Left renal pelvis (tissue), 4 donors: ENCODE results near the gene NR1H3. TPM values are rescaled to one million over a fixed set of nuclear protein-coding genes. Genes with fewer than 3 reads are reported as not detected.
"Not testable (repeated sequence)": the region's sequence is repeated elsewhere in the genome, so short reads cannot be mapped to it uniquely, and the experiment has no call there.

Source experiments
- DNase-seq, 4 donors: peaks; one replicate each; pipeline ENCODE4 v3.0.0-alpha.2; 2013; ENCODE audit warnings: low read depth in 4 of 4, low spot score in 3 of 4
- polyA plus RNA-seq, 4 donors: library from polyadenylated mRNA; unstranded; fragments of 120-200 nt; gene quantifications; one replicate each; pipeline ENCODE4 v1.2.1, GENCODE V29; 2013; ENCODE audit not compliant: insufficient read length in 4 of 4

The NR1H3 gene
- polyA plus RNA-seq, result 10 to 100 TPM; 32.5 to 47.5 (median 36.5) TPM

- DNase-seq, result peak in 2 of 4 donors; percentile 46 to 49
These were observed at the start of gene NR1H3 for GRCh38 chr11:47257517-47258316. NR1H3 (plus strand) TSS chr11:47257996; CDS start chr11:47259217, 1,221 bp downstream.

DNA sequence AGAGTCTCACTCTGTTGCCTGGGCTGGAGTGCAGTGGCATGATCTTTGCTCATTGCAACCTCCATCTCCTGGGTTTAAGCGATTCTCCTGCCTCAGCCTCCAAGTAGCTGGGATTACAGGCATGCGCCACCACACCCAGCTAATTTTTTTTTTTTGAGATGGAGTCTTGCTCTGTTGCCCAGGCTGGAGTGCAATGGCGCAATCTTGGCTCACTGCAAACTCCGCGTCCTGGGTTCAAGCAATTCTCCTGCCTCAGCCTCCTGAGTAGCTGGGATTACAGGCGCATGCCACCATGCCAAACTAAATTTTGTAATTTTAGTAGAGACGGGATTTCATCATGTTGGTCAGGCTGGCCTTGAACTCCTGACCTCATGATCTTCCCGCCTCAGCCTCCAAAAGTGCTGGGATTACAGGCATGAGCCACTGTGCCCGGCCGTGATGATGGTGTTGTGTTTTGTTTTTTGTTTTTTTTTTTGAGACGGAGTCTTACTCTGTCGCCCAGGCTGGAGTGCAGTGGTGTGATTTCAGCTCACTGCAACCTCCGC lies 49.7 kb upstream of the NR1H3 start:
- DNase-seq, result not testable (repeated sequence)

GRCh38 chr11:47208628-47209027 lies 49.2 kb upstream of the NR1H3 start:
- no peak for DNase-seq

DNA sequence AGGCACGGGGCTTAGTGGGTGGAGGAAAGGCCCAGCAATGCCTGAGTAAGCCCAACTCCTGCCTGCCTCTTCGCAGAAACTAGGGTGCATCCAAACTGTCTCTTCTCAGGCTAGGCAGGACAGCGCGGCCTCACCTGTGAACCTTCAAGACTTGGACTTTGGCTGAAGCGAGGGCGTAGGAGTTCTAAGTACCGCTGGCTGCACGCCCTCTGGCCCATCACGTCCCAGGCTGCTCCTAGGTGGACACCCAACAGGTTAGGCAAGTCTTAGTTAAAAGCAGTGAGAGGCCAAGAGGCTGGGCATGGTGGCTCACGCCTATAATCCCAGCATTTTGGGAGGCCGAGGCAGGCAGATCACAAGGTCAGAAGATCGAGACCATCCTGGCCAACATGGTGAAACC lies 44.9 kb upstream of the NR1H3 start:
- no peak for DNase-seq

DNA sequence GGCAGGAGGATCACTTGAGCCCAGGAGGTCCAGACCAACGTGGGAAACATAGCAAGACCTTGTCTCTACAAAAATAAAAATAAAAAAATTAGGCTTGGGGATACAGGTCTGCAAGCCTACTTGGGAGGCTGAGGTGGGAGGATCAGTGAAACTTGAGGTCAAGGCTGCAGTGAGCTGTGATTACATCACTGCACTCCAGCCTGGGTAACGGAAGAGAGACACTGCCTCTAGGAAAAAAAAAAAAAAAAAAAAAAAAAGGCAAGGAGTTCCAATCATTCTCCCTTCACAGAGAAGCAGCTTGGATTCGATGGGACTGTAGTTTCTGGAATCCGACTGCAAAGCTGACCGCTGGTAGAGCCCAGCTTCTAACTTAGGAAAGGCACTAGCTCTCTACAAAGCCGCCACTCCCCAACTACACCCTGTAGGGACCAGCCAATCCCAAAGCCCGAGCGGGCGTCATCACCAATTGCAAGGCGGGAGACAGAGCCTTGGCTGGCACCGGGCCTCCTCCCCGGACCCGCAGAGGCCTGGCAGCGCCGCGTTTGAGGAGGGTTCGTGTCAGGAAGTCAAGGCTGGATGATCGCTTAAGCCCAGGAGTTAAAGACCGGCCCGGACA lies 43.7 kb upstream of the NR1H3 start:
- DNase-seq, result peak in 2 of 4 donors; percentile 65 to 68

- no peak for DNase-seq
These were observed 42.4 kb upstream of the NR1H3 start for GRCh38 chr11:47215366-47215910.

DNA sequence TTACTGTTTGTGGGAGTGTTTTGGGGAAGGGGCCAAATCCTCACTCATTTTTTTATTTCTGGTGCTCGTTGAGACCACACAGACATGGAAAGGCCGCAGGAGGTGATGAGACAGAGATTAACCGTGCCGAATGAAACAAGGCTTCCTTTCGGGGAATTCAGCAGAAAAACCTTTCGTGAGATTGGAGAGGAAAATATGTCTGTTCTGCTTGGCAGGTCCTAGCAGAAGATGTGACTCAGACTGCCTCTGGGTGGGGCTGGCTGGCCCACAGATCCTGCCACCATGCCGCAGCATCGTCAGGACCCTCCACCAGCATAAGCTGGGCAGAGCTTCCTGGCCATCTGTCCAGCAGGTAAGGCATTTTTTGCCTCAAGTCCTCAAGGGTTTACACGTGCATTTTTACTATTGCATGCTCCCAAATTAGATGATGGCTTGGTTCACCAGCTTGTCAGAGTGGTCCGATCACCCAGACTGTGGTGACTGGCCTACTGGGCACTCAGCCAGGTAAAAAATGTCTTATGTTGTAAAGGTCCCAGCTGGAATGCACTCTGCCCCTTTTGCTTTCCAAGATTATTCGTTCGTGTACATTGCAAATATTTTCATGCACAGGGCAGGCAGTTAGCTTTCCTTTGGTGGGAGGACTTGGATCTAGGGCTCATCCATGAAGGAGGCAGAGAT lies 41.5 kb upstream of the NR1H3 start:
- DNase-seq, result peak in 2 of 4 donors; percentile 23 to 26

DNA sequence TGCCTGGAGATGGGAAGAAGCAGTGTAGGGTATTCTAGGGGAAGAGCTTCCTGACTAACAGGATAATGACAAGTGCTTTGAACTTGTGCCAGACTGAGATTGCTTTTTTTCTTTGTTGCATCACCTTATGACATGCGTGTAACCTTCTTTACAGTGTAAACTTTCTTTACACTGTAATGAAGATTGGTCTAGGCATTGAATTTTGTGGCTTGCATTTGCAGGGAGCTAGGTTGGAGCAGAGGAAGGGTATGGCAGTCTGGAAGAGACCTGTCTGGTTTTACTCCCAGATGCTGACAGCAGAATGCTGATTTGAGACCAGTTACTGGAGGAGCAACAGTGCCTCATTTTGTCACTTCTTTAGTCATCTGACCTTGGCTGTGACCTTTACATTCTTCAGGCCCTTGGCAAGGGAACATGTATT lies 37.4 kb upstream of the NR1H3 start:
- no peak for DNase-seq

GRCh38 chr11:47222696-47223095 lies 35.1 kb upstream of the NR1H3 start:
- no peak for DNase-seq

- DNase-seq, result no peak
These were observed 32.0 kb upstream of the NR1H3 start for GRCh38 chr11:47225552-47226400.

DNA sequence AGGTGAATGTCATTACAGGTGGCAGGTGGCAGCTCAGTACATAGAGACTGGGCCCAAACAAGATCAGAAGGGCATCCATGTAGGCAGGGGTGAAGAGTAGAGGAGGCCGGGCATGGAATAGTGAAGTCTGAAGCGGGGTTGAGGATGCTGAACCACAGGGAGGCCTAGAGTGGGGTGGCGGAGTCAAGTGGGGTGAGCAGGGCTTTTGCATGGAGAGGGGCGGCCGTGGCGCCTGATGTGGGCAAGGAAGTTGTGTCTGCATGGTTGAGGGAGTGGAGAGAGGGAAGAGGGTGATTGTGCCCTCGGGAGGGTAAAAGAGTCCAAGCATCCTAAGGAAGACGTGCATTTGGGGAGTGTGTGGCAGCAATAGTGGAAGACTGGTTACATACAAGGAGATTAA lies 28.6 kb upstream of the NR1H3 start:
- no peak for DNase-seq

GRCh38 chr11:47233051-47233450 lies 24.7 kb upstream of the NR1H3 start:
- DNase-seq, result no peak

- DNase-seq, result no peak
These were observed 23.7 kb upstream of the NR1H3 start for GRCh38 chr11:47233989-47234668.

DNA sequence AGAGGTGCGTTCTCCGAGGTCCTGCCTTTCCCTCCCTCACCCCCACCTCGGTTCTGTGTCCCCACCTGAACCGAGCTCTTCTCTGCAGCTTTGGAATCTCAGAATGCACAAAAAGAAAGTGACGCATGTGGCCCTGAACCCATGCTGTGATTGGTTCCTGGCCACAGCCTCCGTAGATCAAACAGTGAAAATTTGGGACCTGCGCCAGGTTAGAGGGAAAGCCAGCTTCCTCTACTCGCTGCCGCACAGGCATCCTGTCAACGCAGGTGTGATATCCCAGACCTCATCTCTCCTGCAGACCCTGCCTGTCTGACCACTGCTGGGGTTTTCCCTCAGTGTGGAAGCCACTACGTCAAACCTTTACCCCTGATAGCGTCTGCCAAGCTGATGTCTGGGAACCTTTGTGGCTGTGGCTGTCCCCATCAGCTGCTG lies 23.1 kb upstream of the NR1H3 start:
- DNase-seq, result no peak

GRCh38 chr11:47235163-47235562 lies 22.6 kb upstream of the NR1H3 start:
- no peak for DNase-seq

- no peak for DNase-seq
These were observed 21.3 kb upstream of the NR1H3 start for GRCh38 chr11:47236482-47236881.

DNA sequence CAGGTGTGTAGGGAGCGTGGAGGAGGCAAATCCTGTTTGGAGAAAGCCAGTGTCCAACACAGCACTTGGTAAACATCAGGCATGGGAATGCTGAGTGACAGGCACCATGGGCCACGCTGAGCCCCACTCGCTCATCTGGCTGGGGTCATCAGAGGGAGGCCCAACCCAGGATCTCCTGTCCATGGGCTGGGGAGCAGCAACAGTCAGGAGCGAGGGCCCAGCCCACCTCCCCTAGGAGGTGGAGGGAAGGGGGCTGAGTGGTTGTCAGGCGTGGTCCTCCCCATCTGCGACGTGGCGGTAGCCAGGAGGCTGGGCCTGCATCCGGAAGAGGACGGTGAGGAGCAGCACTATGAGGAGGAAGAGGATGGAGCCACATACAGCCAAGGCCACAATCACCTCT lies 17.9 kb upstream of the NR1H3 start:
- no peak for DNase-seq

DNA sequence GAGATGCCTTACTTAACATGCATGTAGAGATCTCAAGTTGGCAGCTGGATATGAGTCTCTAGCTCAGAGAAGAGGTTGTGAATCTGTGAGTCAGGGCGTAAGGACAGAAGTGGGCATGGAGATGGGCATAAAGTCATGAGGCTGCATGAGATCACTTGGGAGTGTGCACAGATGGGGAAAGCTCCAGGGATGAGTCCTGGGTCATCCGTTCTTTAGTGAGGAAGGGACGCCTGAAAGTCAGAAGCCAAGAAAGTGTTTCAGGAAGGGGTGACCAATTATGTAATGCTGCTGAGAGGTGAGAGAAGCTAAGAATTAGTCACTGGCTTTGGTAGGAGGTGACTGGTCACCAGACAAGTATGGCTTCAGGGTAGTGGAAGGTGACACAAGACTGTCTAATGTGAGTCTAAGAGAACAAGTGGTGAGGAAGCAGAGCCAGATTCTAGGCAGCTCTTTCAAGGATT lies 15.9 kb upstream of the NR1H3 start:
- no peak for DNase-seq

DNA sequence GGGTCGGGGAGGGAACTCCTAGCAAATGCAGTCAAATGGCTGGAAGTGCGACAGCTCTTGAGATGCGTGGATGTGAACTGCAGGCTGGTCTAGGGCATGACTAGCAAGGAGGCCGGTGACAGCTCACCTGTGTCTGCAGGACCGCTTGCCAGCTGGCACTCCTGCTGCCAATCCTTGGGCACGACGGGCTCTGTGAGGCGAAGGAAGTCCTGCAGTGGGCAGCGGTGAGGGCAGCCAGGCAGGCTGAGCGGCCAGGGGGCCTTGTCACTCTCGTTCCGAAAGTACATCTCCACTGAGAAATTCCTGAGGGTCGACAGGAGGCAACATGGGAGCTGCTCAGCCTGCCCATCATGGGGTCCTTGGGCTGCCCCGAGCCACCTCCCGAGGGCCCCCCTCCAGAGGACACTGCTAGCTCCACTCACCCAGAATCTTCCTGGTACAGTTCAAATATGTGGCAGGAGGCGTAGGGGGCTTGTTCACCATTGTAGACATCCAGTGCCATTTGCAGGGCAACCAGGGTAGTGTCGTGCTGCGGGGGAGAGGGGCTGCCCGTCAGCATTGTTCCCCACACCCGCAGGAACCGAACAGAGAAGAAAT lies 15.1 kb upstream of the NR1H3 start:
- no peak for DNase-seq
